MM.1S (cell line): ENCODE measurements around the gene BBS1.

Experiments
- CTCF ChIP-seq: fragments of 300-600 bp; sonication (generic); IDR thresholded peaks from 2 replicates; pipeline ENCODE4 v1.5.1; 2016; ENCODE audit warnings: antibody characterized with exemption, low read length, mixed read lengths
- EZH2 ChIP-seq: fragments of 300-600 bp; sonication (generic); optimal IDR thresholded peaks from 2 replicates; pipeline ENCODE3; 2017; ENCODE audit warnings: low read depth, mild to moderate bottlenecking, antibody characterized with exemption, low read length, mixed read lengths
- EZH2phosphoT487 ChIP-seq: fragments of 300-600 bp; sonication (generic); IDR thresholded peaks from 2 replicates; pipeline ENCODE4 v1.6.1; 2018; ENCODE audit warnings: antibody characterized with exemption, low read length

GRCh38 chr11:66491315-66491935, 19.0 kb upstream of the BBS1 start:
- TF ChIP-seq CTCF (peak; percentile 30), EZH2 (no peak), EZH2phosphoT487 (no peak)
